Loucy (cell line): ENCODE results near the gene PRRT3.

Experiments used
- H2AFZ ChIP-seq: fragments of 200-600 bp; sonication (generic); 2 replicates; pipeline ENCODE4 v1.6.0; 2016; ENCODE audit warnings: antibody characterized with exemption, mild to moderate bottlenecking, low read length, moderate library complexity
- H3F3A ChIP-seq: fragments of 200-600 bp; 2 replicates; pipeline ENCODE4 v1.6.0; 2016; ENCODE audit warnings: antibody characterized with exemption, low read depth, mild to moderate bottlenecking
- H3K27me3 ChIP-seq: fragments of 200-600 bp; sonication (generic); 2 replicates; pipeline ENCODE4 v1.6.1; 2014; ENCODE audit warnings: low read length, mild to moderate bottlenecking; ENCODE audit not compliant: insufficient read depth, poor library complexity, severe bottlenecking
- H3K36me3 ChIP-seq: fragments of 200-600 bp; sonication (generic); 2 replicates; pipeline ENCODE4 v1.6.1; 2016; ENCODE audit warnings: low read length; ENCODE audit not compliant: insufficient read depth
- H3K4me1 ChIP-seq: fragments of 200-600 bp; sonication (generic); 2 replicates; pipeline ENCODE4 v1.5.1; 2014; ENCODE audit warnings: low read length, mild to moderate bottlenecking; ENCODE audit not compliant: insufficient read depth, poor library complexity, severe bottlenecking
- H3K4me2 ChIP-seq: fragments of 200-600 bp; sonication (generic); 2 replicates; pipeline ENCODE4 v1.6.0; 2014; ENCODE audit warnings: antibody characterized with exemption, low read length, low read depth, mild to moderate bottlenecking; ENCODE audit not compliant: poor library complexity, severe bottlenecking
- H3K4me3 ChIP-seq: fragments of 200-600 bp; sonication (generic); 2 replicates; pipeline ENCODE4 v1.5.1; 2014; ENCODE audit warnings: low read length, mild to moderate bottlenecking, mixed read lengths; ENCODE audit not compliant: poor library complexity, severe bottlenecking
- H3K79me2 ChIP-seq: fragments of 200-600 bp; sonication (generic); 2 replicates; pipeline ENCODE4 v1.6.1; 2014; ENCODE audit warnings: low read length; ENCODE audit not compliant: insufficient read depth
- H3K9ac ChIP-seq: fragments of 200-600 bp; sonication (generic); 2 replicates; pipeline ENCODE4 v1.6.0; 2014; ENCODE audit warnings: mild to moderate bottlenecking, low read depth, low read length, moderate library complexity; ENCODE audit not compliant: poor library complexity, severe bottlenecking
- H3K9me2 ChIP-seq: fragments of 200-600 bp; sonication (generic); replicated peaks from 2 replicates; pipeline ENCODE4 v1.6.1; 2016; ENCODE audit warnings: low read depth, low read length, mixed read lengths
- H3K9me3 ChIP-seq: fragments of 200-600 bp; sonication (generic); 2 replicates; pipeline ENCODE4 v1.6.1; 2014; ENCODE audit warnings: mild to moderate bottlenecking, antibody characterized with exemption, low read length, low read depth; ENCODE audit not compliant: insufficient read depth
- H4K20me1 ChIP-seq: fragments of 200-600 bp; sonication (generic); 2 replicates; pipeline ENCODE4 v1.6.0; 2014; ENCODE audit warnings: antibody characterized with exemption, low read length, mild to moderate bottlenecking; ENCODE audit not compliant: insufficient read depth, poor library complexity, severe bottlenecking
- EZH2phosphoT487 ChIP-seq: fragments of 200-600 bp; IDR thresholded peaks from 2 replicates; pipeline ENCODE4 v1.6.1; 2018; ENCODE audit warnings: antibody characterized with exemption, mild to moderate bottlenecking, moderate library complexity, borderline replicate concordance
- TF ChIP-seq, protein P1 (sequence below): fragments of 200-600 bp; sonication (generic); conservative IDR thresholded peaks from 2 replicates; pipeline ENCODE4 v1.5.1; 2014; ENCODE audit warnings: mild to moderate bottlenecking, antibody characterized with exemption, low read length

PRRT3 gene

GRCh38 chr3:9945358-9945757 is 6.8 kb downstream of the PRRT3 start:
- Histone ChIP-seq H3K9me3 (no peaks in the 10 kb centered on the region), H3K27me3 (no peaks in the 10 kb centered on the region), H3K9ac (no peak overlapping the region), H3K4me3 (no peak overlapping the region), H3K4me2 (no peak overlapping the region), H3F3A (no peaks in the 10 kb centered on the region), H3K36me3 (peaks cover 10% of the 10 kb centered on the region; the same call in 1 of the 2 replicates), H3K4me1 (no peaks in the 10 kb centered on the region), H2AFZ (no peak overlapping the region), H3K79me2 (no peaks in the 10 kb centered on the region), H4K20me1 (no peaks in the 10 kb centered on the region), H3K9me2 (no peaks in the 10 kb centered on the region)
- TF ChIP-seq EZH2phosphoT487, result no peak
- TF ChIP-seq, protein P1, sequence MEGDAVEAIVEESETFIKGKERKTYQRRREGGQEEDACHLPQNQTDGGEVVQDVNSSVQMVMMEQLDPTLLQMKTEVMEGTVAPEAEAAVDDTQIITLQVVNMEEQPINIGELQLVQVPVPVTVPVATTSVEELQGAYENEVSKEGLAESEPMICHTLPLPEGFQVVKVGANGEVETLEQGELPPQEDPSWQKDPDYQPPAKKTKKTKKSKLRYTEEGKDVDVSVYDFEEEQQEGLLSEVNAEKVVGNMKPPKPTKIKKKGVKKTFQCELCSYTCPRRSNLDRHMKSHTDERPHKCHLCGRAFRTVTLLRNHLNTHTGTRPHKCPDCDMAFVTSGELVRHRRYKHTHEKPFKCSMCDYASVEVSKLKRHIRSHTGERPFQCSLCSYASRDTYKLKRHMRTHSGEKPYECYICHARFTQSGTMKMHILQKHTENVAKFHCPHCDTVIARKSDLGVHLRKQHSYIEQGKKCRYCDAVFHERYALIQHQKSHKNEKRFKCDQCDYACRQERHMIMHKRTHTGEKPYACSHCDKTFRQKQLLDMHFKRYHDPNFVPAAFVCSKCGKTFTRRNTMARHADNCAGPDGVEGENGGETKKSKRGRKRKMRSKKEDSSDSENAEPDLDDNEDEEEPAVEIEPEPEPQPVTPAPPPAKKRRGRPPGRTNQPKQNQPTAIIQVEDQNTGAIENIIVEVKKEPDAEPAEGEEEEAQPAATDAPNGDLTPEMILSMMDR, result no peak

- no peaks in the 10 kb centered on the region for H3K9me2 ChIP-seq
- no peaks in the 10 kb centered on the region for H3K27me3 ChIP-seq
- no peak overlapping the region for H3K9ac ChIP-seq
- H2AFZ ChIP-seq, result no peak overlapping the region
- no peaks in the 10 kb centered on the region for H3K4me1 ChIP-seq
- no peaks in the 10 kb centered on the region for H3K9me3 ChIP-seq
- H3K4me3 ChIP-seq, result no peak overlapping the region
- no peaks in the 10 kb centered on the region for H3K79me2 ChIP-seq
- TF ChIP-seq EZH2phosphoT487, result no peak
- TF ChIP-seq, protein P1, result no peak
- no peaks in the 10 kb centered on the region for H3F3A ChIP-seq
- no peaks in the 10 kb centered on the region for H4K20me1 ChIP-seq
- peaks cover 10% of the 10 kb centered on the region; the same call in 1 of the 2 replicates for H3K36me3 ChIP-seq
- H3K4me2 ChIP-seq, result no peak overlapping the region
These were observed 7.9 kb downstream of the PRRT3 start for GRCh38 chr3:9944271-9944670.

DNA sequence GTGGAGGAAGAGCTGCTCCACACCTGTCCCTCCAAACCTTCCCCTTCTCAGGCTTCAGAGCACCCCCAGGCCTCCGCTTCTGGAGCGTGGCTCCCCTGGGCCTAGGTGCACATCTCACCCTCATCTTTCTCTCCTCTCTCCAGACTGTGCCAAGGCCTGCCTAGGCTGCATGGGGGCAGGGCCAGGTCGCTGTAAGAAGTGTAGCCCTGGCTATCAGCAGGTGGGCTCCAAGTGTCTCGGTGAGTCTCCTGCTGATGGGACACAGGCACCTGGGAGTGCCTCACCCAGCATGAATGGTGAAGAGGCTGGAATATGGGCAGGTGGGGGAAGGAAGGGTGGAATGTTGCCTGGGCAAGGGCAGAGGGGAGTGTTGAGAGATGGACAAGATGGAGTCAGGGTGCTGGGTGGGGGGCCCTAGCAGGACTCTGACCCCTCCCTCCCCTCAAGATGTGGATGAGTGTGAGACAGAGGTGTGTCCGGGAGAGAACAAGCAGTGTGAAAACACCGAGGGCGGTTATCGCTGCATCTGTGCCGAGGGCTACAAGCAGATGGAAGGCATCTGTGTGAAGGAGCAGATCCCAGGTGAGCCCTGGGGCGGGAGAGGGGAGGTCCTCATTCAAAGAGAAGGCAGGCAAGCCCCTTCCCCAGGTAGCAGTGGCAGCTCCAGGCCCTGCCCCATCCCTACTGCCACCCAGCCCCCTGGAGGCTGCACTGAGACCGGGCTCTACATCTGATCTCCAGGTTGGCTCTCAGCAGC is 9.1 kb downstream of the PRRT3 start:
- Histone ChIP-seq H3K9me3 (no peaks in the 10 kb centered on the region), H3K4me1 (no peaks in the 10 kb centered on the region), H3F3A (no peaks in the 10 kb centered on the region), H3K36me3 (peaks cover 10% of the 10 kb centered on the region; the same call in 1 of the 2 replicates), H3K9ac (no peak overlapping the region), H3K9me2 (no peaks in the 10 kb centered on the region), H2AFZ (no peak overlapping the region), H3K79me2 (peaks cover under 1% of the 10 kb centered on the region; the same call in 1 of the 2 replicates), H3K27me3 (no peaks in the 10 kb centered on the region), H3K4me3 (no peak overlapping the region), H3K4me2 (no peak overlapping the region), H4K20me1 (no peaks in the 10 kb centered on the region)
- TF ChIP-seq, protein P1, result no peak
- TF ChIP-seq EZH2phosphoT487, result no peak
